Measurements from ENCODE around the gene KLKB1.

- TF ChIP-seq CTCF (IDR thresholded peaks at IDR 0.05; ENCODE audit: low read length) (no peak), EZH2 (optimal IDR thresholded peaks at IDR 0.05; ENCODE audit: low read depth, low read length) (no peak), EZH2phosphoT487 (IDR thresholded peaks at IDR 0.05; ENCODE audit: low read length) (no peak)
Observed at GRCh38 chr4:186204686-186205085, 22.6 kb upstream of the KLKB1 start.
